Measurements from ENCODE around the gene TUBB4B.
"Not testable (repeated sequence)": the region's sequence is repeated elsewhere in the genome, so short reads cannot be mapped to it uniquely, and the experiment has no call there.

Gene TUBB4B

GRCh38 chr9:137237759-137238726, 3.0 kb upstream of the TUBB4B start:
- no peak for TF ChIP-seq CTCF (IDR thresholded peaks at IDR 0.05; ENCODE audit: low read depth, low read length, missing control alignments)
- H3K4me3 ChIP-seq (replicated peaks; ENCODE audit: low read depth, low read length) = no peak overlapping the region
- DNase-seq (ENCODE audit: extremely low read depth, low read depth) = no peak

- H3K4me3 ChIP-seq (replicated peaks; ENCODE audit: low read depth, low read length) = peak overlapping the region; percentile 57
- DNase-seq (ENCODE audit: extremely low read depth, low read depth) = not testable (repeated sequence)
Measured at GRCh38 chr9:137239541-137240200, 1.4 kb upstream of the TUBB4B start.

- TF ChIP-seq CTCF (IDR thresholded peaks at IDR 0.05; ENCODE audit: low read depth, low read length, missing control alignments) = no peak
- peak overlapping the region; percentile 57 for H3K4me3 ChIP-seq (replicated peaks; ENCODE audit: low read depth, low read length)
- no peak for DNase-seq (ENCODE audit: extremely low read depth, low read depth)
Measured at GRCh38 chr9:137240318-137240840, 708 bp upstream of the TUBB4B start.

GRCh38 chr9:137241490-137242268, 592 bp downstream of the TUBB4B start:
- no peak for TF ChIP-seq CTCF (IDR thresholded peaks at IDR 0.05; ENCODE audit: low read depth, low read length, missing control alignments)
- H3K4me3 ChIP-seq (replicated peaks; ENCODE audit: low read depth, low read length) = peak overlapping the region; percentile 95
- DNase-seq (ENCODE audit: extremely low read depth, low read depth) = no peak

GRCh38 chr9:137242269-137243203, 1.4 kb downstream of the TUBB4B start:
- no peak for DNase-seq (ENCODE audit: extremely low read depth, low read depth)
- TF ChIP-seq CTCF (IDR thresholded peaks at IDR 0.05; ENCODE audit: low read depth, low read length, missing control alignments) = no peak

GRCh38 chr9:137243266-137243625, 2.2 kb downstream of the TUBB4B start:
- H3K4me3 ChIP-seq (replicated peaks; ENCODE audit: low read depth, low read length) = peak overlapping the region; percentile 95
- DNase-seq (ENCODE audit: extremely low read depth, low read depth) = not testable (repeated sequence)

More at GRCh38 chr9:137242269-137243203, 1.4 kb downstream of the TUBB4B start:
- peak overlapping the region; percentile 95 for H3K4me3 ChIP-seq (replicated peaks; ENCODE audit: low read depth, low read length)

Measured in HFF-Myc (cell line).